ENCODE data around the gene RFTN1.

RFTN1 gene

GRCh38 chr3:16361087-16361486, 152.4 kb downstream of the RFTN1 start:
- ATAC-seq (no peak), DNase-seq (ENCODE audit: low spot score in 2 of 2) (no peak)
- Mint-ChIP-seq H3K4me1 (peaks cover 39% of the 10 kb centered on the region), H3K4me3 (no peak overlapping the region), H3K27ac (no peak overlapping the region), H3K36me3 (peaks cover 89% of the 10 kb centered on the region), H3K9me3 (no peaks in the 10 kb centered on the region)

- Mint-ChIP-seq H3K4me3 (no peak overlapping the region), H3K27ac (peak overlapping the region; percentile 67), H3K36me3 (peaks cover 88% of the 10 kb centered on the region), H3K4me1 (peaks cover 24% of the 10 kb centered on the region), H3K9me3 (no peaks in the 10 kb centered on the region)
- no peak for ATAC-seq
- no peak for DNase-seq (ENCODE audit: low spot score in 2 of 2)
These were observed 154.2 kb downstream of the RFTN1 start for GRCh38 chr3:16359331-16359730.

GRCh38 chr3:16358336-16358735, 155.2 kb downstream of the RFTN1 start:
- Mint-ChIP-seq H3K4me3 (no peak overlapping the region), H3K4me1 (peaks cover 19% of the 10 kb centered on the region), H3K36me3 (peaks cover 83% of the 10 kb centered on the region), H3K9me3 (no peaks in the 10 kb centered on the region), H3K27ac (peak overlapping the region; percentile 67)
- ATAC-seq = no peak
- no peak for DNase-seq (ENCODE audit: low spot score in 2 of 2)

GRCh38 chr3:16357186-16358121, 156.0 kb downstream of the RFTN1 start:
- Mint-ChIP-seq H3K4me1 (peaks cover 25% of the 10 kb centered on the region), H3K36me3 (peaks cover 75% of the 10 kb centered on the region), H3K4me3 (no peak overlapping the region), H3K27ac (peak overlapping the region; percentile 24), H3K9me3 (no peaks in the 10 kb centered on the region)
- DNase-seq (ENCODE audit: low spot score in 2 of 2) (no peak), ATAC-seq (no peak)

- ATAC-seq = no peak
- peaks cover 78% of the 10 kb centered on the region for H3K36me3 Mint-ChIP-seq
- no peak overlapping the region for H3K4me3 Mint-ChIP-seq
- no peaks in the 10 kb centered on the region for H3K9me3 Mint-ChIP-seq
- DNase-seq (ENCODE audit: low spot score in 2 of 2) = no peak
- peak overlapping the region; percentile 24 for H3K27ac Mint-ChIP-seq
- peaks cover 24% of the 10 kb centered on the region for H3K4me1 Mint-ChIP-seq
These were observed 157.7 kb downstream of the RFTN1 start for GRCh38 chr3:16355828-16356227.

- Mint-ChIP-seq H3K36me3 (peaks cover 80% of the 10 kb centered on the region), H3K9me3 (no peaks in the 10 kb centered on the region), H3K4me3 (no peak overlapping the region), H3K27ac (peak overlapping the region; percentile 24), H3K4me1 (peaks cover 24% of the 10 kb centered on the region)
- ATAC-seq (no peak), DNase-seq (ENCODE audit: low spot score in 2 of 2) (no peak)
These were observed 159.2 kb downstream of the RFTN1 start for GRCh38 chr3:16354291-16354690.

- Mint-ChIP-seq H3K4me1 (peaks cover 31% of the 10 kb centered on the region), H3K4me3 (no peak overlapping the region), H3K27ac (peak overlapping the region; percentile 54), H3K9me3 (no peaks in the 10 kb centered on the region), H3K36me3 (peaks cover 80% of the 10 kb centered on the region)
- no peak for ATAC-seq
- DNase-seq (ENCODE audit: low spot score in 2 of 2) = no peak
These were observed 161.1 kb downstream of the RFTN1 start for GRCh38 chr3:16352428-16352827.

GRCh38 chr3:16350597-16351318, 162.7 kb downstream of the RFTN1 start:
- Mint-ChIP-seq H3K4me1 (peaks cover 39% of the 10 kb centered on the region), H3K9me3 (no peaks in the 10 kb centered on the region), H3K4me3 (no peak overlapping the region), H3K36me3 (peaks cover 80% of the 10 kb centered on the region), H3K27ac (peak overlapping the region; percentile 13)
- ATAC-seq (no peak), DNase-seq (ENCODE audit: low spot score in 2 of 2) (no peak)

- DNase-seq (ENCODE audit: low spot score in 2 of 2) (no peak), ATAC-seq (no peak)
- Mint-ChIP-seq H3K4me1 (peaks cover 39% of the 10 kb centered on the region), H3K27ac (no peak overlapping the region), H3K36me3 (peaks cover 80% of the 10 kb centered on the region), H3K4me3 (no peak overlapping the region), H3K9me3 (no peaks in the 10 kb centered on the region)
These were observed 163.4 kb downstream of the RFTN1 start for GRCh38 chr3:16349986-16350596.

GRCh38 chr3:16347548-16347947, 166.0 kb downstream of the RFTN1 start:
- DNase-seq (ENCODE audit: low spot score in 2 of 2) = no peak
- peak overlapping the region; percentile 78 for H3K27ac Mint-ChIP-seq
- no peaks in the 10 kb centered on the region for H3K9me3 Mint-ChIP-seq
- ATAC-seq = no peak
- peaks cover 43% of the 10 kb centered on the region for H3K4me1 Mint-ChIP-seq
- H3K36me3 Mint-ChIP-seq = peaks cover 84% of the 10 kb centered on the region
- no peak overlapping the region for H3K4me3 Mint-ChIP-seq

GRCh38 chr3:16346413-16347081, 167.0 kb downstream of the RFTN1 start:
- Mint-ChIP-seq H3K4me3 (no peak overlapping the region), H3K27ac (peak overlapping the region; percentile 78), H3K9me3 (no peaks in the 10 kb centered on the region), H3K4me1 (peaks cover 42% of the 10 kb centered on the region), H3K36me3 (peaks cover 80% of the 10 kb centered on the region)
- no peak for DNase-seq (ENCODE audit: low spot score in 2 of 2)
- no peak for ATAC-seq

GRCh38 chr3:16343101-16343500, 170.4 kb downstream of the RFTN1 start:
- Mint-ChIP-seq H3K27ac (peak overlapping the region; percentile 41), H3K4me3 (no peak overlapping the region), H3K9me3 (no peaks in the 10 kb centered on the region), H3K36me3 (peaks cover 60% of the 10 kb centered on the region), H3K4me1 (peaks cover 46% of the 10 kb centered on the region)
- DNase-seq (ENCODE audit: low spot score in 2 of 2) (no peak), ATAC-seq (no peak)

GRCh38 chr3:16338999-16339398, 174.5 kb downstream of the RFTN1 start:
- ATAC-seq (peak; percentile 86), DNase-seq (ENCODE audit: low spot score in 2 of 2) (no peak)
- Mint-ChIP-seq H3K4me3 (peak overlapping the region; percentile 56), H3K4me1 (peaks cover 58% of the 10 kb centered on the region), H3K9me3 (no peaks in the 10 kb centered on the region), H3K27ac (peak overlapping the region; percentile 90), H3K36me3 (peaks cover 61% of the 10 kb centered on the region)

- H3K36me3 Mint-ChIP-seq = peaks cover 65% of the 10 kb centered on the region
- H3K4me3 Mint-ChIP-seq = peak overlapping the region; percentile 56
- peak overlapping the region; percentile 90 for H3K27ac Mint-ChIP-seq
These were observed 175.5 kb downstream of the RFTN1 start for GRCh38 chr3:16337856-16338540.

More at GRCh38 chr3:16337856-16338540, 175.5 kb downstream of the RFTN1 start:
- Mint-ChIP-seq H3K4me1 (peaks cover 48% of the 10 kb centered on the region), H3K9me3 (no peaks in the 10 kb centered on the region)
- DNase-seq (ENCODE audit: low spot score in 2 of 2) = peak; percentile 15 to 72
- peak; percentile 94 for ATAC-seq
